ENCODE results near the gene TMEM231. TPM values are rescaled to one million over a fixed set of nuclear protein-coding genes. Genes with fewer than 3 reads are reported as not detected.

The TMEM231 gene, protein sequence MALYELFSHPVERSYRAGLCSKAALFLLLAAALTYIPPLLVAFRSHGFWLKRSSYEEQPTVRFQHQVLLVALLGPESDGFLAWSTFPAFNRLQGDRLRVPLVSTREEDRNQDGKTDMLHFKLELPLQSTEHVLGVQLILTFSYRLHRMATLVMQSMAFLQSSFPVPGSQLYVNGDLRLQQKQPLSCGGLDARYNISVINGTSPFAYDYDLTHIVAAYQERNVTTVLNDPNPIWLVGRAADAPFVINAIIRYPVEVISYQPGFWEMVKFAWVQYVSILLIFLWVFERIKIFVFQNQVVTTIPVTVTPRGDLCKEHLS
- 10 to 100 TPM; 13.1 to 16.3 TPM for total RNA-seq

GRCh38 chr16:75555707-75556430, at the start of gene TMEM231:
Gene TMEM231, minus strand, starts transcription at chr16:75556252. Its CDS starts 43 bp downstream, at chr16:75556209.

GRCh38 chr16:75566040-75566757, 10.1 kb upstream of the TMEM231 start, which contains the start of gene GABARAPL2:
Gene GABARAPL2, plus strand, starts transcription at chr16:75566379. Its CDS starts 108 bp downstream, at chr16:75566487.

GRCh38 chr16:75535901-75536300, 20.2 kb downstream of the TMEM231 start, which contains the start of gene CHST5:
Gene CHST5, minus strand, starts transcription at chr16:75536108. Its CDS starts 5,724 bp downstream, at chr16:75530384.

GRCh38 chr16:75495076-75495674, 60.9 kb downstream of the TMEM231 start, which contains the start of gene CHST6:
Gene CHST6, minus strand, starts transcription at chr16:75495441. Its CDS starts 15,613 bp downstream, at chr16:75479828.

Other genes starting within 250 kb of the TMEM231 start
- gene CFDP1, start 122.7 kb downstream of the TMEM231 start, total RNA-seq: 10 to 100 TPM; 21.3 to 26.3 TPM
- gene TMEM170A, start 91.6 kb downstream of the TMEM231 start, total RNA-seq: 10 to 100 TPM; 11.4 to 19.6 TPM
- 1 to 10 TPM; 5.5 to 9.3 TPM for gene CHST6, start 60.8 kb downstream of the TMEM231 start, total RNA-seq
- under 1 TPM; under 0.01 to 0.34 TPM for gene CHST5, start 20.1 kb downstream of the TMEM231 start, total RNA-seq
- gene GABARAPL2, start 10.1 kb upstream of the TMEM231 start, total RNA-seq: 10 to 100 TPM; 30.3 to 36.6 TPM
- gene ADAT1, start 67.0 kb upstream of the TMEM231 start, total RNA-seq: 100 to 1,000 TPM in 1 of 2 donors, 10 to 100 TPM in 1; 96.7 to 109 TPM
- gene KARS1, start 91.4 kb upstream of the TMEM231 start, total RNA-seq: 100 to 1,000 TPM; 106 to 160 TPM
- gene TERF2IP, start 91.5 kb upstream of the TMEM231 start, total RNA-seq: 10 to 100 TPM; 38.0 to 42.3 TPM
- not detected for gene CPHXL2, start 120.8 kb upstream of the TMEM231 start, total RNA-seq
- gene DUXB, start 145.2 kb upstream of the TMEM231 start, total RNA-seq: not detected
- gene CPHXL, start 170.2 kb upstream of the TMEM231 start, total RNA-seq: not detected